CD4-positive, alpha-beta T cell treated with Interleukin-17A for 1 hour (primary cell): ENCODE data around the gene ZNF678.
"Not testable (repeated sequence)": the region's sequence is repeated elsewhere in the genome, so short reads cannot be mapped to it uniquely, and the experiment has no call there.

Source experiments
- DNase-seq: peaks from one replicate; pipeline ENCODE4 v3.0.0-alpha.2; 2020

The ZNF678 gene

GRCh38 chr1:227556288-227556687 lies 7.1 kb upstream of the ZNF678 start:
- no peak for DNase-seq

DNA sequence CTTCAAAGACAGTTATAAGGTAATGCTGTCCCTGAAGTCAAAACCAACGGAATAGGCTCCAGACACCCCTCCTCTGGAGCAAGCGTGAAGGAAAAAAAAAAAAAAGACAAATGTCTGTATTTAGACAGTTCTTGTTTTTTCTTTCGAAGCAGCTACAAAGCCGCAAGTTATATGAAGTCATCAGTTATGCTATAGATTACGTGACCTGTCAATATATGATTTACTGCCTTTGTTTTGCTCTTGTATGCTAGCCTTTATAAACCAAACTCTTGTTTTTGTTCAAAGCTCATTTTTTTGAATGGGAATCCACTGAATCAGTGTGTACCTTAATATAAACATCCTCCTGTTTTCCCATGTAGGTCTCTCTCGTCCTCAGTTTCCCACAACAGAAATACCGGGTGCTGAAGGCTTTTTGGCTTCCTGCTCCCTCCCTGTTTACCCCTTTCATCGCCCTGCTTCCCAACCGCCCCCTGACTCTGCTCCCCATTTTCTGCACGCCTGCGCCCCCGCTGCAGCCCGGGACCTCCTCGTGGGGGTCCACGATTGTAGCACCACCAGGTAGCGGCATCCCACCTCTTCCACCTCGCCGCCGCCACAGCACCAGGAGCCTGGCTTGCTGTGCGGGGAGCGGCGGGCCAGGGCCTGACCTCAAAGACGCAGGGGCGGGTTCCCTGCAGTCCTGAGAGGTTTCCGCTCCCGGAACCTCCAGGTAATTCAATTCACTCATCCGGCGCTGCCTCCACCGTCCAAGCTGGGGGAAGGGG lies 5.2 kb upstream of the ZNF678 start:
- DNase-seq: no peak

- no peak for DNase-seq
Observed at GRCh38 chr1:227558732-227559262, 4.6 kb upstream of the ZNF678 start.

- no peak for DNase-seq
Observed at GRCh38 chr1:227559499-227559898, 3.9 kb upstream of the ZNF678 start.

GRCh38 chr1:227559926-227560325 lies 3.4 kb upstream of the ZNF678 start:
- no peak for DNase-seq

DNA sequence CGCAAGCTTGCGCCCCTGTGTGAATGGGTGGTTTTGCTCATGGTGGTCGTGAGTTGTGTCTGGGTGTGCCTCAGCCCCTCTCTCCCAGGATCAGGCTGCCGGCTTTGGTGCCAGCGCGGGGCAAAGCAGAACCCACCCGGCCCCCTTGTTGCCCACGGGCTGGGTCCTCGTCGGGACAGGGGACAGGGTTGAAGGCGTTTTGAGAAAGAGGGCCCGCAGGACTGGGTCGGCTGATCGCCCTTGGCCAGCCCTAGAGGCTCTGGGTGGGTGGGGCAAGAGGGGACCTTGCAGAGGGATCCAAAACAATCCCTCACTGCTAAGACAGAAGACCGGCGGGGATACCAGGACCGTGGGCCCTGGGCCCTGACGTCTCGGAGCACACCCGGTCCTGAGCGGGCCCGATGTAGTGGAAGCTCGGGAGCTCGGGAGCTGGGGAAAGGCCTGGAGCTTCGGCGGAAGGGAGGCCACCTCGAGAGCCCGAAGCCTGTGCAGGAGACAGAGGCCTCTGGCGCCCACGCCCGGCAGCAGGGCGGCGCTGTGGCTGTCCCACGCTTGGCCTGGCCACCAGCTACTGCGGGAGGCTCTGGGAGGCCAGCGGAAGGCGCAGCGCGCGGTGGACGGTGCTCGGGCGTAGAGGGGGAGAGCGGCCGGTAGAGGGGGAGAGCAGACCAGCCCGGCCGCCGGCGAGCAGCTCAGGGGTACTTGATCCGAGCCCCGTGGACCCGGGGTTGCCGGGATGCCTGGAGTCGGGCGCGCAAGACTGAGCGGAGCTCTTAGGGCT lies 2.8 kb upstream of the ZNF678 start:
- DNase-seq: no peak

- no peak for DNase-seq
Observed at GRCh38 chr1:227561241-227561907, 2.0 kb upstream of the ZNF678 start.

DNA sequence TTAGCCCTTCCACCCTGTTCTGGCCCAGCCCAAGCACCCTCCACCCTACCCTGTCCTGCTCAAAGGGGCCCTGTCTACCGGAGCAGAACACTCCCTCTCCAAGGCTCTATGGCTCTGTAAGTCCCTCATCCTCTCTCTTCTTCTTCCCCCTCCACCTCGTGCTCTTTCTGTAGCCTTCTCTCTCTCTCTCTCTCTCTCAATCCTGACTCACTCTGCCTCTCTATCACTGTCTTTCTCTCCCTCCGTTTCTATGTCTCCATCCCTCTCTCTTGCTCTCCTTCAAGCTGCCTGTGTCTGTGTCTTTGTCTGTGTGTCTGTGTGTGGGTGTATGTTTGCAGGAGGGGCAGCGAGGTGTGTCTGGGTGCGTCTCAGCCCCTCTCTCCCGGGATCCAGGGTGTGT lies 1.3 kb upstream of the ZNF678 start:
- no peak for DNase-seq

GRCh38 chr1:227562933-227563323 lies 428 bp upstream of the ZNF678 start:
- no peak for DNase-seq

DNA sequence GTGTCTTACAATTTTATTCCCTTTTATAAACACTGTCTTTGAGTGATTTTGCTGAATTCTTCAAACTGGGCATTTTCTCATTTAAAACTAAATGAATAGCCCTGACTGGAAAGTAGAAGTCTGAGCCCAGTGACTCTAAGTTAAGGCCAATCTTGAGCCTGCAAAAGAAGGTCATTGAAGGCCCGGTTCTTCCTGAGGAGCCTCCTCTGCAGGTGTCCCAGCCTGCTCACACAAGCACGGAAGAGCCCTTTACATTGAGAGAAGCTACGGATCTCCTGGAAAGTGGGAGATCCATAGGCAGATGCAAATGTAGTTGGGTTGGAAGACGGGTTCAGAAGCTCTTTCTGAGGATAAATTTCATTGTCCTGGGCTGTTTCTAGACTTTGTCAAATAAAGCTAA lies 3.9 kb downstream of the ZNF678 start:
- no peak for DNase-seq

DNA sequence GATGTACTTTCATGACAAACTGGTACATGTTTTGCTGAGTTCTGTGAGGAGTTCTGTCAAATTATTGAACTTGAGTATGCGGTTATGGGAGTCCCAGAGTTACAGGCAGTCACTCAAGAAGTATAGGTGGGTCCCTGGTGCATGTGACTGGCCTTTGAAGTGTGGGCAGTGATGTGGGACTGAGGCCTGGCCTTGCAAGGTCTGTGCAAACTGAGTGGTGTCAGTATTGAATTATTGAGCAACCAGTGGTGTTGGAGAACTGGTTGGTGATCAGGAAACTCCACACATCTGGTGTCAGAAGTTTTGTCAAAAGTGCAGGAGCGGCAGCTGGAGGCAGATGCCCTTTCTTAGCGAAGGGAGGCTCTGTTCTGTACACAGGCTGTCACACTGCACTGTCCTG lies 5.2 kb downstream of the ZNF678 start:
- DNase-seq: no peak

DNA sequence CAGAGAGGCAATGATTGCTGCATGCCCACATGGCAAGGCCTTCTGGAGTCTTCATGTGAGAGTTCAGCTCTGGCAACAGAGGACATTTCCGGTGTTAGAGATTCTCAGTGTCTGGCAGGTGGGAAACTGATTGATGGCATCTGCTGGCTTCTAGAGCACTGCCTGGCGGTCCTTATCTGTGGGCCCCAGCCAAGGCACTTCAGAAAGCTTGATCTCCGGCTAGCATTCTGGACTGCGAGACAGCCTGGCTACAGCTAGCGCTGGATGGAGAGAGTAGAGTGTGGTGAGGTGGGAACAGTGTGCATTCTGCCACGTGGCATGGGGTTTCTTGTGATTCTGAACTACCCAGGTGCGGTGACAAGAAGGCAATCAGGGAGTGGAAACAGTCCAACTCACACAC lies 9.4 kb downstream of the ZNF678 start:
- no peak for DNase-seq

DNA sequence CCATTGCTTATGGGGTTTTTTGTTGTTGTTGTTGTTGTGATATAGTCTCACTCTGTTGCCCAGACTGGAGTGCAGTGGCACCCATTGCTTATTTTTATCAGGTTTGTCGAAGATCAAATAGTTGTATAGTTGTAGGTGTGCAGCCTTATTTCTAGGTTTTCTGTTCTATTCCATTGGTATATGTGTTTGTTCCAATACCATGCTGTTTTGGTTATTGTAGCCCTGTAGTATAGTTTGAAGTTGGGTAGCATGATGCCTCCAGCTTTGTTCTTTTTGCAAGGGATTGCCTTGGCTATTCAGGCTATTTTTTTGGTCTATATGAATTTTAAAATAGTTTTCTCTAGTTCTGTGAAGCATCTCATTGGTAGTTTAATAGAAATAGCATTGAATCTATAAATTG lies 11.6 kb downstream of the ZNF678 start:
- no peak for DNase-seq

DNA sequence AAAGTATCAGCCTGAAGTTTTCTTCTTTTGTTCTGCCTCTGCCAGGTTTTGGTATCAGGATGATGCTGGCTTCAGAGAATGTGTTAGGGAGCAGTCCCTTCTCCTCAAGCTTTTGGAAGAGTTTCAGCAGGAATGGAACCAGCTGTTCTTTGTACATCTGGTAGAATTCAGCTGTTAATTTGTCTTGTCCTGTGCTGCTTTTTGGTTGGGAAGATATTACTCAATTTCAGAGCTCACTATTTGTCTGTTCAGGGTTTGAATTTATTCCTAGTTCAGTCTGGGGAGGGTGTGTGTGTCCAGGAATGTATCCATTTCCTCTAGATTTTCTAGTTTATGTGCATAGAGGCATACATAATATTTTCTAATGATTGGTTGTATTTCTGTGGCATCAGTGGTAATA lies 12.8 kb downstream of the ZNF678 start:
- no peak for DNase-seq

- no peak for DNase-seq
Observed at GRCh38 chr1:227577500-227577899, 14.1 kb downstream of the ZNF678 start.

GRCh38 chr1:227583354-227583753 lies 20.0 kb downstream of the ZNF678 start:
- no peak for DNase-seq

DNA sequence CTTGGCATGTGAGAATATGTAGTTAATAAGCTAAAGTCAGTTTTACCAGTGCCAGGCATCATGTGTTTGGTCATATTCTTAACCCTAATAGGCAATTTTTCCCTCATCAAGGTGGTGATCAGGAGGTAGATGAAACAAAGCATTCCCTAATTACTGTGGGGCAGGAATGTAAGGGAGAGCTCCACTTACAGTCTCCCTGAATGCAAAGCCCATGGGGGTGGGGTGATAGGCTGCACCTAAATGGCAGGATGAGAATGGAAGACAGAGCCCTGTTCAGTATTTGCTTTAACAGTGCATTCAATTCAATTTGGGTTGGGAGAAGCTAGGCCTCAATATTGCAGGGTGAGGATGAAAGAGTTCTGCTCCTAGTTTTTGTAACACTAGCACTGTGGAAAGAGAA lies 23.4 kb downstream of the ZNF678 start:
- DNase-seq: no peak

DNA sequence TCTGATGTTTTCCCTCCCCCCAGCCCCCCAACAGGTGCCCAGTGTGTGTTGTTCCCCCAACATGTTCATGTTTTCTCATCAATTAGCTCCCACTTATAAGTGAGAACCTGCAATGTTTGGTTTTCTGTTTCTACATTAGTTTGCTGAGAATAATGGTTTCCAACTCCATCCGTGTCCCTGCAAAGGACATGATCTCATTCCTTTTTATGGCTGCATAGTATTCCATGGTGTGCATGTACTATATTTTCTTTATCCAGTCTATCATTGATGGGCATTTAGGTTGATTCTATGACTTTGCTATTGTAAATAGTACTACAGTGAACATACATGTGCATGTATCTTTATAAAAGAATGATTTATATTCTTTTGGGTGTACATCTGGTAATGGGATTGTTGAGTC lies 24.6 kb downstream of the ZNF678 start:
- no peak for DNase-seq

- DNase-seq: not testable (repeated sequence)
Observed at GRCh38 chr1:227588769-227589168, 25.4 kb downstream of the ZNF678 start.

DNA sequence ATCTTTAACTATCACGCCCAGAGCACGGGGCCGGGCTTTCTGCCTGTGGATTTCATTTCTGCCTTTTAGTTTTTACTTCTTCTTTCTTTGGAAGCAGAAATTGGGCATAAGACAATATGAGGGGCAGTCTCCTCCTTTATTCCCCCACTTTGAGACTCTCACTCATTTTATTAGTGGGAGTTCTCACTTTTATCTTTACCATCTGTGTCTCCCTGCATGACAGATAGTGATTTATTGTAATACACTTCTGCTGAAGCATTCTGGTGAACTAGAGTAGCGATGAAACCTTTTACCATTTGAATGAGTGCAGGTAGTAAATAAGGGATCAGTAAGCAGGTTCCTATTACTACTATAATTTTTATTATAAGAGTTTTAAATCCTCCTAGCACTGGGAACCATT lies 26.4 kb downstream of the ZNF678 start:
- DNase-seq: not testable (repeated sequence)

DNA sequence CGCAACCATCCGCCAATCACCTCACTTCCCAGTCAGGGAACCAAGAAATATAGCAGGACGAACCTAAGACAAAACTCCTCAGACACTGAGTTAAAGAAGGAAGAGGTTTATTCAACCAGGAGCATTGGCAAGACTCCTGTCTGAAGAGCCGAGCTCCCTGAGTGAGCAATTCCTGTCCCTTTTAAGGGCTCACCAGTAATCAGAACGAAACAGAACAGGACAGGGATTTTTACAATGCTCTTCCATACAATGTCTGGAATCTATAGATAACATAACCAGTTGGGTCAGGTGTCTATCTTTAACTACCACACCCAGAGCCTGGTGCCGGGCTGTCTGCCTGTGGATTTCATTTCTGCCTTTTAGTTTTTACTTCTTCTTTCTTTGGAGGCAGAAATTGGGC lies 32.9 kb downstream of the ZNF678 start:
- DNase-seq: not testable (repeated sequence)

DNA sequence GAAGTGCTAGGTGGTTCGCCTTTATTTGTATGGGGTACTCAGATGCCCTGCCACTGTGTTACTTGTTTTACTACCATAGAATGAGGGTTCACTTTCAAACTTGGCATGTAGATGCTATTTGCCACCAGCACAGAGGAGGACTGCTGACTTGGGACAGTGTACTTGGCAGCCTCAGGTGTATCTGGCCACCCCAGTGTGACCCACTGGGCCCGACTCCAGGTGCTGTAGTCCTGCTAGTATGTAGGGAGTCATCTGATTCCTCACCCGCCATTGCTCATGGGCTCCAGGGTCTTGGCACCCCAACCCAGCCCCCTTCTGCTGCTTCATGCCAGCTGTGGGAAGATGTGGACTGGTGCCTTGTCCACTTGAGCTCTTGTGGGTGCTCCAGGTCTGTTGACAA lies 40.0 kb downstream of the ZNF678 start:
- no peak for DNase-seq

DNA sequence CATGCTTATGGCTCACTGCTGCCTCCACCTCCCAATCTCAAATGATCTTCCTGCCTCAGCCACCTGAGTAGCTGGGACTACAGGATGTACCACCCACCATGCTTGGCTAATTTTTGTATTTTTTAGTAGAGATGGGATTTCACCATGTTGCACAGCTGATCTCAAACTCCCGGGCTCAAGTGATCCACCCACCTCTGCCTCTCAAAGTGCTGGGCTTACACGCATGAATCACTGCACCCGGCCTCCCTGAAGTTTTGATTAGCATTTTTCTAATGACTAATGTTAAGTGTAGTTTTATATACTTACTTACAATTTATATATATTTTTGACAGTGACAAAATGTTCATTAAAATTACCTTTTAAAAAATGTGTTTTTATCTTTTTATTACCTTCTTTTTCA lies 41.1 kb downstream of the ZNF678 start:
- no peak for DNase-seq

DNA sequence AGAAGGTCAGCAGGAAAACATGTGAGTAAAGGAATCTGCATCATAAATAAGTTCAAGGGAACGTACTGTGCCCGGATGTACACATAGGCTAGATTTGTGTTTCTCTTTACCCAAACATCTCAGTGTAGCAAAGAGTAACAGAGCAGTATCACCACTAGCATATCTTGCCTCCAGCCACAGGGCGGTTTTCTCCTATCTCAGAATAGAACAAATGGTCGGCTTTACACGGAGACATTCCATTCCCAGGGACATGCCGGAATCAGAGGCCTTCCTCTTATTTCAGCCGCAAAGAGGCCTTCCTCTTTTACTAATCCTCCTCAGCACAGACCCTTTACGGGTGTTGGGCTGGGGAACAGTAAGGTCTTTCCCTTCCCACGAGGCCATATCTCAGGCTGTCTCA lies 42.9 kb downstream of the ZNF678 start:
- DNase-seq: not testable (repeated sequence)
